ENCODE results near the gene LPP. TPM values are rescaled to one million over a fixed set of nuclear protein-coding genes. Genes with fewer than 3 reads are reported as not detected.

The LPP gene
- total RNA-seq, 1 experiment from 2014 or later = 32.6 TPM

DNA sequence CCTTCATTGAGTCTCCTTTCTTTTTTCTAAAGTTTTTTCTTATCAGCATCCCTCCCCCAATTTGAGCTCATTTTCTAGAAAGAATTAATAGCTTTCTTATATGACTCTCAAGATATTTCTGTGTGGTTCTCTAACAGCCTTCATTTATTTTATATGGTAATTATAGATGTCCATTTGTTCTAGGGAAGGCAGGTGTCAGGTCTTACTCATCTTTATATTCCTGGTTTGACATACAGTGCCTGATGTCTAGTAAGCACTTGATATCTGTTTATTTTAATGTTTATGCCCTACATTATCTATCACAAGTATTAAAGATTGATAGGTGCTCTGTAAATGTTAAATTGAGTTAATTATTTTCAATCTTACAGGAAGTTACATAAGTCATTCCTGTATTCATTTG, 591.1 kb downstream of the LPP start:
- DNase-seq (ENCODE audit: low read depth) = no peak

DNA sequence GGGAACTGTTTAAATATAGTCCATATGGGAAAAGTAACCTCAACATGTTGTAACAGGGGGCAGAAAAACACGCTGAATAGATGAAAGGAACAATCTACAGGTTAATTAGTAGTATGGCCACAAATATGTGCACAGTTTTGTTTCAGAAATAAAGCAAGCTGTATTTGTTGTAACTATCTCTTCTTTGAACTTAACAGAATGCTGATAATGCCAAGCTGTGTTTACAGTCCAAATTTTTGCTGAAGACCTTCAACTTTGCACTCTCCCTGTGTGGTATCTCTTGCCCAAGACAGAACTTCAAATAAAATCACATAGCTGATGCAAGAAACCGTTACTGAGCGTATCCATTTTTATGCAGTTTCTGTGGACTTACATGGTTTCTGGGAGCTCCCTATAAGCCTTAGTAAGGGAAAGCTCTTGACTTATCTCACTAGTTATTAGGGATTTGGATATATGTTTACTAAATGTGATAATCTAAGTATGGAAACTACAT, 592.4 kb downstream of the LPP start:
- no peak for DNase-seq (ENCODE audit: low read depth)

GRCh38 chr3:188747489-188747888, 593.5 kb downstream of the LPP start:
- DNase-seq (ENCODE audit: low read depth) = no peak

- peak; percentile 14 for DNase-seq (ENCODE audit: low read depth)
Observed at GRCh38 chr3:188749010-188749617, 595.2 kb downstream of the LPP start.

- DNase-seq (ENCODE audit: low read depth) = no peak
Observed at GRCh38 chr3:188749830-188750229, 595.9 kb downstream of the LPP start.

- no peak for DNase-seq (ENCODE audit: low read depth)
Observed at GRCh38 chr3:188750617-188751016, 596.7 kb downstream of the LPP start.

- no peak for DNase-seq (ENCODE audit: low read depth)
Observed at GRCh38 chr3:188752850-188753249, 598.9 kb downstream of the LPP start.

GRCh38 chr3:188754267-188754666, 600.3 kb downstream of the LPP start:
- DNase-seq (ENCODE audit: low read depth) = no peak

- DNase-seq (ENCODE audit: low read depth) = no peak
Observed at GRCh38 chr3:188756241-188756640, 602.3 kb downstream of the LPP start.

- no peak for DNase-seq (ENCODE audit: low read depth)
Observed at GRCh38 chr3:188759336-188760005, 605.5 kb downstream of the LPP start.

DNA sequence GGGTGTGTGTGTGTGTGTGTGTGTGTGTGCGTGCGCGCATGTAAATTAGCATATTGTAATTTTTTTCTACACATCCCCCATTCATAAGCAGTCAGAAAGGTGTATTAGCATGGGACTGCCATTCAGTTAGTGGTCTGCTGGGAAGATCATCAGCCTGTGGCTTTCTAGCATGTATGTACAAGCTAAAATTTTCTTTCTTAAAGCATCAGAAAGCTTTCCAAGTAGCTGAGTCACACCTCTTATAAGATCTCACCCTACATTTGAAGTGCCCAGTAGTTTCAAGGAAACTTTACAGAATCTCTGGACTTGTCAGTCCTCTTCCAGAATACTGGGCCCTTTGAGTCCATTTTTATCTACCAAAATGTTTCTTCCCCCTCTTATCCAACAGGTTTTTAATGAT, 606.5 kb downstream of the LPP start:
- peak; percentile 24 for DNase-seq (ENCODE audit: low read depth)

DNA sequence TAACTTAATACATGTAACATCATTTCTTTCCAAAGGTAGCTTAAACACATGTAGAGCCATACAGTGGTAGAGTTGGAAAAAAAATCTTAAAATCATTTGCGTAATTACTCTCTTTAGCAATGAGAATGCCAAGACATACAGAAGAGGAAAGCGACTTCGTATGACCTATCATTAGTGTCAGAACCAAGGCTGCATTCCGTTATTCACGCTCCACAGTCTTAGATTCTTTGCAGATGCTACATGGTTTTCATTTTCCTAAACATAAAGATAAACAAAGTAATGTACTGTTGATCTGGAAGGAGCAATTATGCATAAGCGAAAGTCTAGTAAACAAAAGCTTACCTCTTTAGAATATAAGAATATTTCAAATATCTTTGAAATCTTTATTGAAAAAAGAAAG, 607.5 kb downstream of the LPP start:
- DNase-seq (ENCODE audit: low read depth) = no peak

DNA sequence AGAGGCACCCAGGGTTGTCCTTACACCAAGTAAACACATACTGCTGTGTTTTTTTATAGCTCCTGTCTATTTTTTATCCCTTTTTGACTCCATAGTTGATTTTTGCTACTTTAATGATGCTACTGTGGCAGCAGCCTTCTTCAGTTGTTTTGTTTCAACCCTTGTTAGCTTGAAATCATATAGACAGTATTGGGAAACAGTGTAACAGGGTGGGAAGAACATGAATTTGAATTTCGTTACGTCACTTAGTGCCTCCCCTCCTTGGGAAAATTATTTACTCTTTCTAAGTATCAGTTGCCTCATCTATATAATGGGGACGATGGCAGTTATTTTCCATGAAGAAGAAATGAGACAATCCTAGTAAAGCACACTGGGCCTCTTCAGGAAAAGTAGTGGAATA, 608.0 kb downstream of the LPP start:
- no peak for DNase-seq (ENCODE audit: low read depth)

DNA sequence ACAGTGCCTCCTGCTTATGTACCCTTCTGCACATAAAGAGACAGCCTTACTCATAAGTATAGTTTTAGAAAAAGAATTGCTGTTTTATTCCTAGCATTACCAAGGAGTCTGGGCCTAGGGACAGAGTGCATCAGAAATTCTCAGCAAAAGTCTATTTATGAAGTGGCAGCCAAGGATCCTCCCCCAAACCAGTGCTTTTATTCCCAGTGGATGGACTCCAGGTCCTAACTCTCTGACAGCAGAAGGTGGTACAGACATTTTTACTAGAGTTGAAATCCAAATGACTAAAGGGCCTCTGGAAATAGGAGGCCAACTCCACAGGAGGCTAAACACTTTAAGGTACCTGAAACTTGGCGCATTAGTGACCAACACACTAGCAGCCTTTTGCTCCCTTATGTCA, 610.7 kb downstream of the LPP start:
- DNase-seq (ENCODE audit: low read depth) = no peak

DNA sequence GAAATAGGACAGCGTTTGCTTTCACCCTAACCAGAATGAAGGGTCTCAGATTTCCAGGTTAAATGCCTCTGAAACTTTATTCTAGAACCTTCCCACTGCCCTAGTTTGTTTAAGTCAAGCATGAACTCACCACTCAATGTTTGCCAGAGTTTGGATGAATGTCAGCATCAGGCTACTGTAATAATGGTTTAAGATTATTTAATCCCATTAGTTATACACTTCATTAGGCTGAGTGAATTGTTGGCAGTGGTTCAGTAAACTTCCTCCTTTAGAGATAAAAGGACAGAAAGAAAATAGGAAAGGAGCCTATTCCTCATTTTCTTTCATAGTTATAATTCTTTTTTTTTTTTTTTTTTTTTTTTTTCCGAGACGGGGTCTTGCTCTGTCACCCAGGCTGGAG, 615.9 kb downstream of the LPP start:
- no peak for DNase-seq (ENCODE audit: low read depth)

- peak; percentile 82 for DNase-seq (ENCODE audit: low read depth)
Observed at GRCh38 chr3:188772886-188773285, 618.9 kb downstream of the LPP start.

- DNase-seq (ENCODE audit: low read depth) = no peak
Observed at GRCh38 chr3:188775412-188775811, 621.5 kb downstream of the LPP start.

DNA sequence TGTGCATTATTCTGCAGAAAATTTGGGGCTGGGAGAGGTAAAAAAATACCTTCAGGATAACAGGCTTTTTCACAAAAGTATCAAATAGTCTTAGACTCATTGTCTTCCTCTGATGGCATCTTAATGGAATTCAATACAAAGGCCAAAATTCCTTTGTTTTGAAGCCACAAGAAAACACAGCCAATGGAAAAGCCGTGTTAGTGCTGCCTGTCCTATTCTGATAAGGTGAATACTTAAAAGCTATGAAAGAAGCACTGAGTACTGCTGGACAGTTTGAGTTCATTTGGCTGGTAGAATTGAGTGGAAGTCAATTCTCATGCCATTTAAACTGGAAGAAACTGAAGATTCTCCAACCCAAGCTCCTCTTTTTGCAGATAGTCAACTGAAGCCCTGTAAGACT, 622.5 kb downstream of the LPP start:
- DNase-seq (ENCODE audit: low read depth) = peak; percentile 40

- DNase-seq (ENCODE audit: low read depth) = no peak
Observed at GRCh38 chr3:188778091-188778852, 624.3 kb downstream of the LPP start.

DNA sequence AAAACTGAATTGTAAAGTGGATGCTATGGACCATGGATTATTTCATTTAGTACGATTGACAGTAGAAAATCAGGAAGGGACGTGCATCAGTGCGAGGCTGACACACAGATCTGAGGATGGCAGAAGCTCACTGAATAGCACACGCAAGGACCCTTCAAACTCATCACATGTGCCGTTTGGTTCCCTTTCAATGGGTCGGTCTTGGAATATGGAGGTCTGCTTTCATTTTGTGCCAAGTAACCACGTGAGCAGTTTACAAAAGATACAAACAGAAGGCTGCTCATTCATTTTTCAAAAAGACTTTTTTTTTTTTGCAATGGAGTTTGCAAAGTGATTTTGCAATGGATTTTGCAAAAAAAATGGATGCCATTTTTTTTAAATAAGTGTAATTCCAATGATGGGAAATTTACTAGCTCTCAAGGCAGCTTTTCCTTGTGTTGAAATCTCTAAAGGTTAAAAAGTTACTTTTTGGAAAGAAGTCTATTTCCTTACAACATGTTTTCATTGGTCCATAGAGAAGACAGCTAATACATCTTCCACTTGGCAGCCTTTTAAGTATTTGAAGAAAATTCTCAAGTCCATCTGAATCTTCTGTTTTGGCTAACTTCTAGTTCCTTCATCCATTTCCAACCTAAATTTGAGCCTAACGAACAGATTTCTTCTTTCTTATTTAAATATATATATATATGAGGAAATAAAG, 625.5 kb downstream of the LPP start:
- no peak for DNase-seq (ENCODE audit: low read depth)

- DNase-seq (ENCODE audit: low read depth) = no peak
Observed at GRCh38 chr3:188780193-188781147, 626.5 kb downstream of the LPP start.

All from M059J (cell line).